PC-9 (cell line): ENCODE results near the gene COPB1. TPM values are rescaled to one million over a fixed set of nuclear protein-coding genes. Genes with fewer than 3 reads are reported as not detected.

ENCODE experiments used
- BruUV-seq: library from RNA; stranded (reverse); fragments of 400-500 nt; replicated peaks from 2 replicates; lab custom pipeline; 2021; lab: Mats Ljungman, UMichigan
- CTCF ChIA-PET: fragments of 300-600 bp; sonication (Branson Sonifier 250); formaldehyde crosslinking; loops from one replicate; lab custom pipeline; 2022; ENCODE audit warnings: antibody characterized with exemption; lab: Charles Lee
- POLR2A ChIA-PET: fragments of 300-600 bp; sonication (Branson Sonifier 250); formaldehyde crosslinking; loops from one replicate; lab custom pipeline; 2022; ENCODE audit warnings: antibody characterized with exemption; ENCODE audit not compliant: unreplicated experiment; lab: Charles Lee
- DNase-seq, 2 experiments: peaks; one replicate each; pipeline versions ENCODE4 v3.0.0 to v3.0.0-alpha.2; 2015 to 2022; ENCODE audit warnings: mixed read lengths in 1 of 2
- H2AFZ ChIP-seq: fragments of 200-600 bp; sonication (generic); 2 replicates; pipeline ENCODE4 v1.8.1; 2017; ENCODE audit warnings: antibody characterized with exemption
- H3F3A ChIP-seq: fragments of 200-600 bp; sonication (generic); 2 replicates; pipeline ENCODE4 v1.8.1; 2017; ENCODE audit warnings: antibody characterized with exemption, mild to moderate bottlenecking, low read depth; ENCODE audit not compliant: insufficient read depth
- H3K27ac ChIP-seq: fragments of 200-600 bp; sonication (generic); 2 replicates; pipeline ENCODE4 v1.6.1; 2016; ENCODE audit warnings: mixed run types
- H3K27me3 ChIP-seq: fragments of 200-600 bp; sonication (generic); 2 replicates; pipeline ENCODE4 v1.6.1; 2016; ENCODE audit warnings: low read depth, mixed run types; ENCODE audit not compliant: insufficient read depth
- H3K36me3 ChIP-seq: fragments of 200-600 bp; sonication (generic); 2 replicates; pipeline ENCODE4 v1.6.1; 2016; ENCODE audit warnings: low read depth, mixed run types
- H3K4me1 ChIP-seq: fragments of 200-600 bp; sonication (generic); replicated peaks from 2 replicates; pipeline ENCODE4 v1.6.1; 2016; ENCODE audit warnings: mixed run types; ENCODE audit not compliant: insufficient read depth
- H3K4me2 ChIP-seq: fragments of 200-600 bp; sonication (generic); 2 replicates; pipeline ENCODE4 v1.6.1; 2017; ENCODE audit warnings: mixed run types
- H3K4me3 ChIP-seq: fragments of 200-600 bp; sonication (generic); 2 replicates; pipeline ENCODE4 v1.6.1; 2016; ENCODE audit warnings: mixed run types
- H3K79me2 ChIP-seq: fragments of 200-600 bp; sonication (generic); 2 replicates; pipeline ENCODE4 v1.6.1; 2017; ENCODE audit warnings: low read depth, mixed run types
- H3K9me2 ChIP-seq: fragments of 200-600 bp; sonication (generic); 2 replicates; pipeline ENCODE4 v1.8.1; 2017; ENCODE audit warnings: mild to moderate bottlenecking; ENCODE audit not compliant: insufficient read depth
- H3K9me3 ChIP-seq: fragments of 200-600 bp; sonication (generic); 2 replicates; pipeline ENCODE4 v1.8.1; 2016; ENCODE audit warnings: low read depth; ENCODE audit not compliant: insufficient read depth
- H4K20me1 ChIP-seq: fragments of 200-600 bp; sonication (generic); 2 replicates; pipeline ENCODE4 v1.8.1; 2017; ENCODE audit not compliant: insufficient read depth
- EZH2 ChIP-seq: fragments of 200-600 bp; sonication (generic); IDR thresholded peaks from 2 replicates; pipeline ENCODE4 v1.8.0; 2017; ENCODE audit warnings: antibody characterized with exemption, low read depth
- intact Hi-C: fragments of 100-400 bp; cut with micrococcal nuclease; formaldehyde crosslinking; loops from one replicate; pipeline ENCODE4 v1.10.0; 2022; ENCODE audit not compliant: unreplicated experiment
- total RNA-seq: library from RNA; stranded (reverse); gene quantifications from 2 replicates; pipeline ENCODE4 v1.2.3, GENCODE V29; 2021
- TF ChIP-seq, protein P1 (sequence below): fragments of 200-600 bp; sonication (generic); conservative IDR thresholded peaks from 2 replicates; pipeline ENCODE4 v1.6.1; 2017; ENCODE audit warnings: mixed run types, antibody characterized with exemption, mild to moderate bottlenecking, moderate library complexity

The COPB1 gene
- total RNA-seq, 1 experiment from 2014 or later: 82.8 TPM

DNA sequence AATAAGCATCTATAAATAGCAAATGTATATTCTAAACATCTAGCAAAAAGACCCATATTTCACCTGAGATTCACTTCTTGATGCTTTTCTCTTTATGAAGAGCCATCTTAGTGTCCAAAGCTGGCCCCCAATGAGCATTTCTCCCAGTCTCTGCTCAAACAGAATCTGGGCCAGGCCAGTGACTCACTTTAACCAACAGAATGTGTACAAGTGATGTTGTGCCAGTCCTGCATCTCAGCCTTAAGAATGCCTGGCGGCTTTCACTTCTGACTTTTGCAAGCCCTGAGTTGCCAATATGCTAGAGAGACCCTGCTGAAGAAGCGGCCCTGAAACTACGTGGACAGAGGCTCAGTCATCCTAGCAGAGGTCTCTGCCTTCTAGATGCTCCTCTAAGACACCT lies 6.9 kb upstream of the COPB1 start:
- no TSS peak for BruUV-seq
- ChIA-PET CTCF (interaction anchor here (0.6 kb wide), 1 partner anchor 284 kb away, joined by 3 read pairs; no protein-coding TSS in a partner anchor), POLR2A (no interaction called here)
- intact Hi-C loops: no loop called here
- Histone ChIP-seq H3K4me1 (no peaks in the 10 kb centered on the region), H3K4me2 (no peak overlapping the region), H3K36me3 (peaks cover 11% of the 10 kb centered on the region; the same call in 1 of the 2 replicates), H3K9me3 (no peaks in the 10 kb centered on the region), H3K79me2 (no peaks in the 10 kb centered on the region), H3K27me3 (no peaks in the 10 kb centered on the region), H3K4me3 (no peak overlapping the region), H3F3A (peaks cover 25% of the 10 kb centered on the region; the same call in 1 of the 2 replicates), H2AFZ (no peak overlapping the region), H3K9me2 (no peaks in the 10 kb centered on the region), H4K20me1 (no peaks in the 10 kb centered on the region), H3K27ac (no peak overlapping the region)
- DNase-seq: no peak
- TF ChIP-seq EZH2: no peak
- TF ChIP-seq, protein P1, sequence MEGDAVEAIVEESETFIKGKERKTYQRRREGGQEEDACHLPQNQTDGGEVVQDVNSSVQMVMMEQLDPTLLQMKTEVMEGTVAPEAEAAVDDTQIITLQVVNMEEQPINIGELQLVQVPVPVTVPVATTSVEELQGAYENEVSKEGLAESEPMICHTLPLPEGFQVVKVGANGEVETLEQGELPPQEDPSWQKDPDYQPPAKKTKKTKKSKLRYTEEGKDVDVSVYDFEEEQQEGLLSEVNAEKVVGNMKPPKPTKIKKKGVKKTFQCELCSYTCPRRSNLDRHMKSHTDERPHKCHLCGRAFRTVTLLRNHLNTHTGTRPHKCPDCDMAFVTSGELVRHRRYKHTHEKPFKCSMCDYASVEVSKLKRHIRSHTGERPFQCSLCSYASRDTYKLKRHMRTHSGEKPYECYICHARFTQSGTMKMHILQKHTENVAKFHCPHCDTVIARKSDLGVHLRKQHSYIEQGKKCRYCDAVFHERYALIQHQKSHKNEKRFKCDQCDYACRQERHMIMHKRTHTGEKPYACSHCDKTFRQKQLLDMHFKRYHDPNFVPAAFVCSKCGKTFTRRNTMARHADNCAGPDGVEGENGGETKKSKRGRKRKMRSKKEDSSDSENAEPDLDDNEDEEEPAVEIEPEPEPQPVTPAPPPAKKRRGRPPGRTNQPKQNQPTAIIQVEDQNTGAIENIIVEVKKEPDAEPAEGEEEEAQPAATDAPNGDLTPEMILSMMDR: no peak

DNA sequence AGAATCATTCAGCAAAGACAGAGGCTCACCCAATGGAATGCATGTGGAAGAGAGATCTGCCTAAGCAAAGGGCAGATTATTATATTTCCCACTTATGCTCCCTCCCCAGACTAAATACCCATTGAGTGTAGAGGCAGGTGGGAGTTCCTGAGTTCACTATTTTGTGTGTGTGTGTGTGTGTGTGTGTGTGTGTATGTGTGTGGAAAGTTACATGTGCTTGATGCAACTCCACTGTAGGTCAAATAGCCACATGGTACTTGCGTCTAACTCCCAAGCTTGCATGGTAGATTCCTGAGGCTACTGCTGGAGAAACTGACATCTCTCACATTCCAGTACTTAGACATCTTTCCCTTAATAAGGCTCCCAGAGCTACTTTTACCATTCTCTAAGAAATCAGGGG lies 3.4 kb upstream of the COPB1 start:
- POLR2A ChIA-PET: no interaction called here

DNA sequence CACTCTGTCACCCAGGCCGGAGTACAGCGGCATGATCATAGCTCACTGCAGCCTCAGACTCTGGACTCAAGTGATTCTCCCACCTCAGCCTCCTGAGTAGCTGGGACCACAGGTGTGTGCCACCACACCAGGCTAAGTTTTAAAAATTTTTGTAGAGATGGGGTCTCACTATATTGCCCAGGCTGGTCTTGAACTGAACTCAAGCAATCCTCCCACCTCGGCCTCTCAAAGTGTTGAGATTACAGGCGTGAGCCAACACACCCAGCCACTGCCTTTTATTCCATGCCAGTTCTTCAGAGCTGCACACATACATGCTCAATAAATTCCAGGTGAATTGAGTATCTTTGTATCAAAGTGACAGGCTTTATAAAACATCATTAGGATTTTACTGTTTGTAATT lies 2.4 kb upstream of the COPB1 start:
- no peaks in the 10 kb centered on the region for H3K27me3 ChIP-seq
- intact Hi-C loops: no loop called here
- no peak overlapping the region for H3K4me3 ChIP-seq
- H4K20me1 ChIP-seq: peaks cover 3% of the 10 kb centered on the region; the same call in 1 of the 2 replicates
- peaks cover 23% of the 10 kb centered on the region for H3K79me2 ChIP-seq
- CTCF ChIA-PET: no interaction called here
- H3K9me3 ChIP-seq: no peaks in the 10 kb centered on the region
- BruUV-seq: no TSS peak
- POLR2A ChIA-PET: no interaction called here
- TF ChIP-seq, protein P1: no peak
- TF ChIP-seq EZH2: no peak
- H3K9me2 ChIP-seq: no peaks in the 10 kb centered on the region
- no peak overlapping the region for H2AFZ ChIP-seq
- peaks cover 11% of the 10 kb centered on the region; the same call in 1 of the 2 replicates for H3K4me1 ChIP-seq
- DNase-seq: no peak
- no peak overlapping the region for H3K27ac ChIP-seq
- H3K36me3 ChIP-seq: peaks cover 8% of the 10 kb centered on the region; the same call in 1 of the 2 replicates
- H3K4me2 ChIP-seq: no peak overlapping the region
- H3F3A ChIP-seq: peaks cover 20% of the 10 kb centered on the region; the same call in 1 of the 2 replicates

More for the DNA sequence above, 3.4 kb upstream of the COPB1 start:
- no peaks in the 10 kb centered on the region for H3K9me2 ChIP-seq
- peaks cover 20% of the 10 kb centered on the region; the same call in 1 of the 2 replicates for H3F3A ChIP-seq
- no peak overlapping the region for H3K27ac ChIP-seq
- no peak overlapping the region for H2AFZ ChIP-seq
- no peak overlapping the region for H3K4me3 ChIP-seq
- H3K4me1 ChIP-seq: peaks cover 8% of the 10 kb centered on the region; the same call in 1 of the 2 replicates
- no TSS peak for BruUV-seq
- H3K9me3 ChIP-seq: no peaks in the 10 kb centered on the region
- DNase-seq: no peak
- CTCF ChIA-PET: interaction anchor here (0.6 kb wide), 1 partner anchor 141 kb away, joined by 3 read pairs; no protein-coding TSS in a partner anchor
- H3K27me3 ChIP-seq: no peaks in the 10 kb centered on the region
- TF ChIP-seq, protein P1: no peak
- TF ChIP-seq EZH2: no peak
- peaks cover 13% of the 10 kb centered on the region for H3K79me2 ChIP-seq
- intact Hi-C loops: no loop called here
- H3K36me3 ChIP-seq: peaks cover 8% of the 10 kb centered on the region; the same call in 1 of the 2 replicates
- H3K4me2 ChIP-seq: no peak overlapping the region
- H4K20me1 ChIP-seq: peaks cover 3% of the 10 kb centered on the region; the same call in 1 of the 2 replicates
